Measurements from ENCODE around the gene SLC25A17. TPM values are rescaled to one million over a fixed set of nuclear protein-coding genes. Genes with fewer than 3 reads are reported as not detected.
"Not testable (repeated sequence)": the region's sequence is repeated elsewhere in the genome, so short reads cannot be mapped to it uniquely, and the experiment has no call there.

SLC25A17 gene
- total RNA-seq, 2 experiments from 2014 or later = 20.0 to 24.1 TPM

GRCh38 chr22:40728731-40729189 is 90.4 kb downstream of the SLC25A17 start:
- ChIA-PET POLR2A (interaction anchor here (0.9 to 1.7 kb wide), 4 partner anchors 10 to 46 kb away, joined by 4 to 8 read pairs (median 5); no protein-coding TSS in a partner anchor), CTCF (interaction anchor here (0.8 to 2.3 kb wide), 9 partner anchors 12 to 292 kb away, joined by 3 to 14 read pairs (median 4); no protein-coding TSS in a partner anchor)
- H3K36me3 Mint-ChIP-seq (ENCODE audit: low read depth) = peaks cover 6% of the 10 kb centered on the region
- ATAC-seq = peak; percentile 56
- peak overlapping the region; percentile 98 for H3K27ac Mint-ChIP-seq
- H3K4me1 Mint-ChIP-seq (ENCODE audit: low read depth) = peaks cover 48% of the 10 kb centered on the region
- peak overlapping the region; percentile 71 for H3K4me3 Mint-ChIP-seq
- peak; percentile 83 for DNase-seq
- H3K27me3 Mint-ChIP-seq (ENCODE audit: low read depth) = no peaks in the 10 kb centered on the region
- no peaks in the 10 kb centered on the region for H3K9me3 Mint-ChIP-seq (ENCODE audit: insufficient read depth)

GRCh38 chr22:40727964-40728615 is 91.1 kb downstream of the SLC25A17 start:
- Mint-ChIP-seq H3K36me3 (ENCODE audit: low read depth) (peaks cover 6% of the 10 kb centered on the region), H3K4me3 (peak overlapping the region; percentile 71), H3K27ac (peak overlapping the region; percentile 98), H3K4me1 (ENCODE audit: low read depth) (peaks cover 48% of the 10 kb centered on the region), H3K9me3 (ENCODE audit: insufficient read depth) (no peaks in the 10 kb centered on the region), H3K27me3 (ENCODE audit: low read depth) (no peaks in the 10 kb centered on the region)
- ChIA-PET CTCF (interaction anchor here (0.8 to 2.3 kb wide), 8 partner anchors 11 to 291 kb away, joined by 3 to 14 read pairs (median 4); no protein-coding TSS in a partner anchor), POLR2A (interaction anchor here (0.9 to 1.7 kb wide), 4 partner anchors 10 to 46 kb away, joined by 4 to 8 read pairs (median 5); no protein-coding TSS in a partner anchor)
- DNase-seq (no peak), ATAC-seq (no peak)

GRCh38 chr22:40727070-40727963 is 91.8 kb downstream of the SLC25A17 start:
- Mint-ChIP-seq H3K27me3 (ENCODE audit: low read depth) (no peaks in the 10 kb centered on the region), H3K4me3 (peak overlapping the region; percentile 62), H3K4me1 (ENCODE audit: low read depth) (peaks cover 40% of the 10 kb centered on the region), H3K9me3 (ENCODE audit: insufficient read depth) (no peaks in the 10 kb centered on the region), H3K27ac (peak overlapping the region; percentile 71), H3K36me3 (ENCODE audit: low read depth) (peaks cover 6% of the 10 kb centered on the region)
- POLR2A ChIA-PET = interaction anchor here (1.1 kb wide), 1 partner anchor 225 kb away, joined by 3 read pairs; no protein-coding TSS in a partner anchor
- no peak for ATAC-seq
- no peak for DNase-seq
- CTCF ChIA-PET = interaction anchor here (1.0 to 1.7 kb wide), 5 partner anchors 9 to 291 kb away, joined by 3 to 13 read pairs (median 5); no protein-coding TSS in a partner anchor

GRCh38 chr22:40726514-40726913 is 92.6 kb downstream of the SLC25A17 start:
- ChIA-PET POLR2A (interaction anchor here (1.1 kb wide), 1 partner anchor 226 kb away, joined by 3 read pairs; no protein-coding TSS in a partner anchor), CTCF (interaction anchor here (1.0 to 1.7 kb wide), 4 partner anchors 8 to 81 kb away, joined by 3 to 13 read pairs (median 4); no protein-coding TSS in a partner anchor)
- peaks cover 6% of the 10 kb centered on the region for H3K36me3 Mint-ChIP-seq (ENCODE audit: low read depth)
- H3K27me3 Mint-ChIP-seq (ENCODE audit: low read depth) = no peaks in the 10 kb centered on the region
- peak overlapping the region; percentile 62 for H3K4me3 Mint-ChIP-seq
- peak; percentile 91 for ATAC-seq
- H3K27ac Mint-ChIP-seq = peak overlapping the region; percentile 71
- no peaks in the 10 kb centered on the region for H3K9me3 Mint-ChIP-seq (ENCODE audit: insufficient read depth)
- peak; percentile 61 for DNase-seq
- H3K4me1 Mint-ChIP-seq (ENCODE audit: low read depth) = peaks cover 38% of the 10 kb centered on the region

- Mint-ChIP-seq H3K27ac (peak overlapping the region; percentile 35), H3K9me3 (ENCODE audit: insufficient read depth) (no peaks in the 10 kb centered on the region), H3K4me3 (no peak overlapping the region), H3K36me3 (ENCODE audit: low read depth) (no peaks in the 10 kb centered on the region), H3K4me1 (ENCODE audit: low read depth) (peaks cover 36% of the 10 kb centered on the region), H3K27me3 (ENCODE audit: low read depth) (no peaks in the 10 kb centered on the region)
- ATAC-seq (no peak), DNase-seq (no peak)
- ChIA-PET CTCF (interaction anchor here (1.5 kb wide), 1 partner anchor 41 kb away, joined by 3 read pairs; no protein-coding TSS in a partner anchor), POLR2A (no interaction called here)
These were observed 95.7 kb downstream of the SLC25A17 start for GRCh38 chr22:40723396-40723933.

GRCh38 chr22:40721266-40721665 is 97.9 kb downstream of the SLC25A17 start:
- Mint-ChIP-seq H3K36me3 (ENCODE audit: low read depth) (no peaks in the 10 kb centered on the region), H3K4me1 (ENCODE audit: low read depth) (peaks cover 23% of the 10 kb centered on the region), H3K9me3 (ENCODE audit: insufficient read depth) (no peaks in the 10 kb centered on the region), H3K27ac (peak overlapping the region; percentile 69), H3K27me3 (ENCODE audit: low read depth) (no peaks in the 10 kb centered on the region), H3K4me3 (no peak overlapping the region)
- no peak for DNase-seq
- ATAC-seq = peak; percentile 30
- ChIA-PET POLR2A (interaction anchor here (0.6 to 1.2 kb wide), 2 partner anchors 9 to 30 kb away, joined by 3 read pairs; no protein-coding TSS in a partner anchor), CTCF (interaction anchor here (1.0 to 4.8 kb wide), 4 partner anchors 10 to 294 kb away, joined by 3 to 26 read pairs (median 6); no protein-coding TSS in a partner anchor)

GRCh38 chr22:40720538-40721256 is 98.4 kb downstream of the SLC25A17 start:
- ChIA-PET CTCF (interaction anchor here (1.0 to 4.8 kb wide), 4 partner anchors 9 to 293 kb away, joined by 3 to 26 read pairs (median 6); no protein-coding TSS in a partner anchor), POLR2A (interaction anchor here (0.6 kb wide), 1 partner anchor 30 kb away, joined by 3 read pairs; no protein-coding TSS in a partner anchor)
- no peak overlapping the region for H3K4me3 Mint-ChIP-seq
- ATAC-seq (no peak), DNase-seq (no peak)
- peaks cover 21% of the 10 kb centered on the region for H3K4me1 Mint-ChIP-seq (ENCODE audit: low read depth)
- H3K36me3 Mint-ChIP-seq (ENCODE audit: low read depth) = no peaks in the 10 kb centered on the region
- H3K9me3 Mint-ChIP-seq (ENCODE audit: insufficient read depth) = no peaks in the 10 kb centered on the region
- no peaks in the 10 kb centered on the region for H3K27me3 Mint-ChIP-seq (ENCODE audit: low read depth)
- peak overlapping the region; percentile 69 for H3K27ac Mint-ChIP-seq

- ATAC-seq = not testable (repeated sequence)
These were observed 99.0 kb downstream of the SLC25A17 start for GRCh38 chr22:40720156-40720537.

More at GRCh38 chr22:40720156-40720537, 99.0 kb downstream of the SLC25A17 start:
- DNase-seq; H3K36me3 Mint-ChIP-seq (ENCODE audit: low read depth); POLR2A ChIA-PET; H3K27ac Mint-ChIP-seq; H3K4me3 Mint-ChIP-seq; H3K27me3 Mint-ChIP-seq (ENCODE audit: low read depth); H3K9me3 Mint-ChIP-seq (ENCODE audit: insufficient read depth): not testable (repeated sequence)
- CTCF ChIA-PET = interaction anchor here (0.7 to 4.8 kb wide), 2 partner anchors 8 to 37 kb away, joined by 3 to 26 read pairs; no protein-coding TSS in a partner anchor
- H3K4me1 Mint-ChIP-seq (ENCODE audit: low read depth) = peaks cover 21% of the 10 kb centered on the region
